Stimulated activated CD4-positive, alpha-beta T cell treated with anti-CD3 and anti-CD28 coated beads, Interleukin-15, amount 100 ng/mL, for 1 hour (primary cell): ENCODE data around the gene CD40.

Experiments
- DNase-seq, 2 donors: peaks; one replicate each; pipeline ENCODE4 v3.0.0-alpha.2; 2020; ENCODE audit warnings: low read depth in 1 of 2, low spot score in 1 of 2

The CD40 gene

GRCh38 chr20:46121184-46121930 lies 3.2 kb downstream of the CD40 start:
- DNase-seq: no peak

GRCh38 chr20:46122071-46122470 lies 4.0 kb downstream of the CD40 start:
- DNase-seq: no peak

- no peak for DNase-seq
Measured at GRCh38 chr20:46122516-46123481, 4.7 kb downstream of the CD40 start.

GRCh38 chr20:46123482-46124245 lies 5.5 kb downstream of the CD40 start:
- DNase-seq: no peak

- no peak for DNase-seq
Measured at GRCh38 chr20:46126440-46127056, 8.4 kb downstream of the CD40 start.

GRCh38 chr20:46127396-46128010 lies 9.4 kb downstream of the CD40 start:
- no peak for DNase-seq

GRCh38 chr20:46128310-46129151 lies 10.4 kb downstream of the CD40 start:
- no peak for DNase-seq

GRCh38 chr20:46129955-46130481 lies 11.9 kb downstream of the CD40 start:
- DNase-seq: no peak

- DNase-seq: no peak
Measured at GRCh38 chr20:46130534-46130933, 12.4 kb downstream of the CD40 start.

GRCh38 chr20:46131396-46131795 lies 13.3 kb downstream of the CD40 start:
- DNase-seq: no peak

- DNase-seq: peak; percentile 19 to 45
Measured at GRCh38 chr20:46132705-46133120, 14.6 kb downstream of the CD40 start.

- no peak for DNase-seq
Measured at GRCh38 chr20:46133886-46134654, 16.0 kb downstream of the CD40 start.

GRCh38 chr20:46134716-46135115 lies 16.6 kb downstream of the CD40 start:
- DNase-seq: no peak

- DNase-seq: no peak
Measured at GRCh38 chr20:46135856-46136633, 17.9 kb downstream of the CD40 start.

- no peak for DNase-seq
Measured at GRCh38 chr20:46137816-46138215, 19.7 kb downstream of the CD40 start.

- no peak for DNase-seq
Measured at GRCh38 chr20:46139266-46139889, 21.3 kb downstream of the CD40 start.

- no peak for DNase-seq
Measured at GRCh38 chr20:46139908-46140482, 21.9 kb downstream of the CD40 start.
